Measurements from ENCODE around the gene LRMDA. TPM values are rescaled to one million over a fixed set of nuclear protein-coding genes. Genes with fewer than 3 reads are reported as not detected.
"Not testable (repeated sequence)": the region's sequence is repeated elsewhere in the genome, so short reads cannot be mapped to it uniquely, and the experiment has no call there.

Gene LRMDA
- total RNA-seq, 4 donors from 2014 or later, result 12.0 to 15.9 (median 13.9) TPM

DNA sequence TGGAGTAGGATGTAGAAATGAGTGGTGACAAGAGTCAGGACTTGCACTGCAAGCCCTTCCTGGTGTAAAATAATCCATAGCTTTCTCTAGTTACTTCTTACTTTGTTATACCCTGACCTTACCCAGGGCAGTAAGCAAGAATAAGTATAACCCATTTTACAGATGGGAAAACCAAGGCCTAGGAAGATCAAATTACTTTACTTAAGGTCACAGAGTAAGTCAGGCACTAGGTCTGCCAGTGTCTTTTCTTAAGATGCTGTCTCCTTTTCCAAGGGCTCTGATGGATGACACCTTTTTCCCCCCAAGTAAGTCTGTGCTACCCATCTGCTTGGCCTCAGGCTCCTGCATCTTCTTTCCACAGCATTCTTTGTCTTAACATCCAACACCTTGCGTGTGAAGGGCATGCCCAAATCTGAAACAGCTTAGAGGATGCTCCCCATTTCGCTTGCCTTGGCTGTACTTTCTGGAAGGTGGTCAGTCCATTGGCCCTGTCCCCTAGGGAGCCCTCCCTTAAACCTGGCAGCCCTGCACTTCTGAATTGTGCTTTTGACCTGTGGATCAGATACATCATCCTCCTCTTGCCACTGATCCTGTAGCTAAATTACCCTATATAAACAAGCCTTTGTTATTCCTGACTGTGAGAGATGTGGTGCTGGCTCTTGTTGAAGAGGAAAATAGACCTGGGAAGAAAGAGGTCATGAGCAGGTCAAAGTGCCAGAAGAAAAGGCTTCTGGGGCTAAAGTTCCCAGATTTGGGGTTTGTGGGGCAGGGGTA lies 168.6 kb downstream of the LRMDA start:
- no peak for ATAC-seq (ENCODE audit: low FRiP score)
- TF ChIP-seq, protein P1, sequence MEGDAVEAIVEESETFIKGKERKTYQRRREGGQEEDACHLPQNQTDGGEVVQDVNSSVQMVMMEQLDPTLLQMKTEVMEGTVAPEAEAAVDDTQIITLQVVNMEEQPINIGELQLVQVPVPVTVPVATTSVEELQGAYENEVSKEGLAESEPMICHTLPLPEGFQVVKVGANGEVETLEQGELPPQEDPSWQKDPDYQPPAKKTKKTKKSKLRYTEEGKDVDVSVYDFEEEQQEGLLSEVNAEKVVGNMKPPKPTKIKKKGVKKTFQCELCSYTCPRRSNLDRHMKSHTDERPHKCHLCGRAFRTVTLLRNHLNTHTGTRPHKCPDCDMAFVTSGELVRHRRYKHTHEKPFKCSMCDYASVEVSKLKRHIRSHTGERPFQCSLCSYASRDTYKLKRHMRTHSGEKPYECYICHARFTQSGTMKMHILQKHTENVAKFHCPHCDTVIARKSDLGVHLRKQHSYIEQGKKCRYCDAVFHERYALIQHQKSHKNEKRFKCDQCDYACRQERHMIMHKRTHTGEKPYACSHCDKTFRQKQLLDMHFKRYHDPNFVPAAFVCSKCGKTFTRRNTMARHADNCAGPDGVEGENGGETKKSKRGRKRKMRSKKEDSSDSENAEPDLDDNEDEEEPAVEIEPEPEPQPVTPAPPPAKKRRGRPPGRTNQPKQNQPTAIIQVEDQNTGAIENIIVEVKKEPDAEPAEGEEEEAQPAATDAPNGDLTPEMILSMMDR (IDR thresholded peaks at IDR 0.05), result no peak

DNA sequence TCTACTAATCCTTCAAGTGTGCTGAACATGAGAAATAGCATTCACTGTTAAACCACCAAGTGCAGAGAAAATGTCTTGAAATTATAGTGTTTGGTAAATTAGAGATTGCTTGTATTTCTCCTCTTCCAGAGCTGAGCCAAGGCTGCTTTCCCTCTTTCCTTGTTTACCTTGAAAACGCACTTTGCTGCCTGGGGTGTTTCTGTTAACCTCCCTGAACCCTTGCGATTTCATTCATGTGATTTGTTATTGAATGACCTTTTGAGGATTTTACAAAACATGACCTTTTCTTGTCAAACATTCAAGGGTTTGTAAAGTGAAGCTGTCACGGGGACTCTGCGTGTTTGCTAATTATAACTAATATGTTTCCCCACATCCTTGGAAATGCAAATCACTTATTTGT lies 169.4 kb downstream of the LRMDA start:
- ATAC-seq (ENCODE audit: low FRiP score), result no peak
- TF ChIP-seq, protein P1 (IDR thresholded peaks at IDR 0.05), result no peak

More for the DNA sequence above, 168.6 kb downstream of the LRMDA start:
- DNase-seq (ENCODE audit: low spot score), result no peak

DNA sequence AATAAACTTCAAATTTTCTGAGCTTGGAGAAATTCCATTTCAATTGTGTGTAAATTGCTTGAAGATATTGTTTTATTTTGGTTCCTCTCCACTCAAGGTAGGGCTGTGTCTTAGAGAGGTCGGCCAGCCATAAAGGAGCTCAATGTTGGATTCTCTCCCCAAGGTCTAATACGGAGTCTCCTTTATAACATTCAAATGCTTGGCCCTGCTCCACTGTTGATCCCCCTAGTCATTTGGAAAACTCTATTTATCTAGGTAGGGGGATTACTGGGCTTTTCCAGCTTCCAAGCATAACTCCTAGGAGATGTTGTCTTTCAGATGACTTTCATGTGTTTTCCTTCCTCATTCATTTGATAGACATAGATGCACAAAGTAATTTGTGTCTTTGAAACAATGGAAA lies 170.9 kb downstream of the LRMDA start:
- ATAC-seq (ENCODE audit: low FRiP score) (no peak), DNase-seq (ENCODE audit: low spot score) (no peak)
- TF ChIP-seq, protein P1 (IDR thresholded peaks at IDR 0.05), result no peak

More for the DNA sequence above, 169.4 kb downstream of the LRMDA start:
- no peak for DNase-seq (ENCODE audit: low spot score)

DNA sequence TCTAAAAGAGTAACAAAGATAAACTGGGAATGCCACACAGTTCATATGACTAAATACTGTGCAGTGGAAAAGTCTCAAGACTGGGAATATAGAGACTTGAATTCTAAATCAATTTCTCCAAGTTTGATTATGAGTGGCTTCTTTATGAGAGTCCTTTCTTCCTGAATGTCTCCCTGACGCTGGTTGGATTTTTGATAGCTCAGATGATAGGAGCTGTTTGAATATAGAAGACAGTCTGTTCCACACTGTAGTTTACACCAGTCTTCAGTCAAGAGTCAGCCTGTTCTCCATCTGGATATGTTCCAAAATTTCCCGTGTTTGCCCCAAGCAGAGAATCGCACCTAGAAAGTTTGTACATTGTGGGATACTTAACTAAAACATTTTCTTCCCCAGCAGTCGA lies 173.7 kb downstream of the LRMDA start:
- DNase-seq (ENCODE audit: low spot score) (no peak), ATAC-seq (ENCODE audit: low FRiP score) (no peak)
- TF ChIP-seq, protein P1 (IDR thresholded peaks at IDR 0.05), result no peak

DNA sequence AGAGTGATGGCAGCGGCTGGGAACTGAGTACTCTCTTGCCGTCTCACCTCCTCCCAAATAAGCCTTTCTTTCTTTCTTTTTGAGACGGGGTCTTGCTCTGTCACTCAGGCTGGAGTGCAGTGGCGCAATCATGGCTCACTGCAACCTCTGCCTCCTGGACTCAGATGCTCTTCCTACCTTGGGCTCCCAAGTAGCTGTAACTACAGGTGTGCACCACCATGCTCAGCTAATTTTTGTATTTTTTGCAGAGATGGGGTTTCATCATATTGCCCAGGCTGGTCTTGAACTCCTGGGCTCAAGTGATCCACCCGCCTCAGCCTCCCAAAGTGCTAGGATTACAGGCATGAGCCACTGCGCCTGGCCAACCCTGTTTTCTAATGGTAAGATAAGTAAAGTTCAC lies 174.4 kb downstream of the LRMDA start:
- ATAC-seq (ENCODE audit: low FRiP score), result not testable (repeated sequence)

DNA sequence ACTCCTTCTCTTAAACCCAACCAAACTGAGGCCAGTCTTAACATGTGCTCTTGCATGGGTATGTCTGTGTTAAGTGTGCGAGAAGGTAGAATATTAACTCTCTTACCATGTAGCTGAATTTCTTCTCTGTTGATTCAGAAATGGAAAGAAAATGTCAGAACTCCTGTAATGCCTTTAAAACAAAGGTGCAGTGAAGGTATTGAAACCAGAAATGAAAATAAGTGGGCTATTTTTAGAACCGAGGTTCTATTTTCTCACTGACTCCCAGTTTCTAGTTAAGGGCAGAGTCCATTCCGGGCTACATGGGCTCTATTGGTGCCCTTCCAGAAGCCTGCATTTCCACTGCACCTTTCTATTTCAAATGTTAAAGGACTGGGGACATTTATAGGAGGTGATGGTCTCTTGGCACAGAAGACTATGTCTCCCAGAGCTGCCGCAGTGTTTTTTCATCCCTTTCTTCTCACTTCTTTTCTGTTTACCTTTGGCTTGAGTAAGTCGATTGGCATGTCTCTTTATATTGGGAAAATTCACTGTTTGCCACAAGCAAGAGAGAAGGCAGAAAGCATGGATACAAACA lies 174.9 kb downstream of the LRMDA start:
- no peak for DNase-seq (ENCODE audit: low spot score)
- TF ChIP-seq, protein P1 (IDR thresholded peaks at IDR 0.05), result no peak
- ATAC-seq (ENCODE audit: low FRiP score), result no peak

More for the DNA sequence above, 174.4 kb downstream of the LRMDA start:
- DNase-seq (ENCODE audit: low spot score), result not testable (repeated sequence)

DNA sequence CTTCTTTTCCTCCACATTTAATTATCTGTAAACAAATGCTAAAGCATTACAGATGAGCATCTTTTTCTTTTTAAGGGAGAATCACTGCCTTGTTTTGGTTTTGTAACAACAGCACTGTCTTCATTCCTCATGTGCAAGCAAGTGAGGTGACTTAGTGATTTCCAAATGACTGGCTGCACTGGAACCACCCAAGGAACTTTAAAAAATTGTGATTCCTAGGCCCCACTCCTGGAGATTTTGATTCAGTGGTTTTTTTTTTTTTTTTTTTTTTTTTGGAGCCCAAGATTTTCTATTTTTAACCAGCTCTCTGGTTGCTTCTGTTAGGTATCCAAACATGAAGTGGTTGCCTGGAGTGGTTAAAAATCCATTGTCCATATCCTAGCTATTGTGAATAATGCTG lies 176.2 kb downstream of the LRMDA start:
- no peak for DNase-seq (ENCODE audit: low spot score)

More for the DNA sequence above, 176.2 kb downstream of the LRMDA start:
- TF ChIP-seq, protein P1 (IDR thresholded peaks at IDR 0.05), result no peak
- no peak for ATAC-seq (ENCODE audit: low FRiP score)

Data from omental fat pad (tissue), 4 donors.